GM13977 (cell line): ENCODE data around the gene SART3.
A peak's percentile ranks its signal among the peaks of the same experiment; 100 is the strongest.

Source experiments
- DNase-seq: peaks from one replicate; pipeline ENCODE4 v3.0.0; 2012; ENCODE audit warnings: low spot score
- in situ Hi-C: fragments of 300-500 bp; cut with MboI; formaldehyde crosslinking; loops from one replicate; pipeline ENCODE4 v1.12.0; 2022; ENCODE audit warnings: low sequenced_read_pairs, low pct_unique_long_range_greater_than_20kb, mixed read lengths, inconsistent platforms; ENCODE audit not compliant: unreplicated experiment
- TF ChIP-seq, protein P1 (sequence below): IDR thresholded peaks from 2 replicates; pipeline ENCODE4 v1.5.1; 2012; ENCODE audit warnings: mild to moderate bottlenecking, control low read depth; ENCODE audit not compliant: insufficient read depth; ENCODE audit errors: extremely low read depth, missing control alignments

Gene SART3

DNA sequence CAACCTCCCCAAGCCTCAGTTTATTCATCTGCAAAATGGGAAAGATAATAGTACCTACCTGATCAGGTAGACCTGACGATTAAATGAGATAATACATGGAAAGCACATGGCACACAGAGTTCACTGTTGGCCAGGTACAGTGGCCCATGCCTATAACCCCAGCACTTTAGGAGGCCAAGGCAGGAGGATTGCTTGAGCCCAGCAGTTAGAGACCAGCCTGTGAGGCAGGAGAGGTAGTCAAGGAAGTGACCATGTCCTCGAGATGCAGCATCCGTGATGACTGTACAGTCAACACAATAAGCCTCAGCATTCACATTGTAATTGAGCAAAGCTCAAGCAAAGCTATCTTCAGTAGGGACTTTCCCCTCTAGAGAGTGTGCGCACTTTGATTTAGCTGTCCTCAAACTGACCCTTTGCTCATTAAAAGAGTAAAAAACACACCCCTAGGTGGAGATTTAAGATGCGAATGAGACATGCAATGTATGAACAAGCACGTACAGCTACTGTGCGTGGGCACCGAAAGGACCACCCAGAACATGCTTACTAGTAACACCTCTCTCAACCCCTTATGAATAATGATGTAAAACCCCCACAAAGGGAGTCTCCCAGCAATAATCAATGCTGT lies 11.3 kb upstream of the SART3 start:
- TF ChIP-seq, protein P1, sequence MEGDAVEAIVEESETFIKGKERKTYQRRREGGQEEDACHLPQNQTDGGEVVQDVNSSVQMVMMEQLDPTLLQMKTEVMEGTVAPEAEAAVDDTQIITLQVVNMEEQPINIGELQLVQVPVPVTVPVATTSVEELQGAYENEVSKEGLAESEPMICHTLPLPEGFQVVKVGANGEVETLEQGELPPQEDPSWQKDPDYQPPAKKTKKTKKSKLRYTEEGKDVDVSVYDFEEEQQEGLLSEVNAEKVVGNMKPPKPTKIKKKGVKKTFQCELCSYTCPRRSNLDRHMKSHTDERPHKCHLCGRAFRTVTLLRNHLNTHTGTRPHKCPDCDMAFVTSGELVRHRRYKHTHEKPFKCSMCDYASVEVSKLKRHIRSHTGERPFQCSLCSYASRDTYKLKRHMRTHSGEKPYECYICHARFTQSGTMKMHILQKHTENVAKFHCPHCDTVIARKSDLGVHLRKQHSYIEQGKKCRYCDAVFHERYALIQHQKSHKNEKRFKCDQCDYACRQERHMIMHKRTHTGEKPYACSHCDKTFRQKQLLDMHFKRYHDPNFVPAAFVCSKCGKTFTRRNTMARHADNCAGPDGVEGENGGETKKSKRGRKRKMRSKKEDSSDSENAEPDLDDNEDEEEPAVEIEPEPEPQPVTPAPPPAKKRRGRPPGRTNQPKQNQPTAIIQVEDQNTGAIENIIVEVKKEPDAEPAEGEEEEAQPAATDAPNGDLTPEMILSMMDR = no peak
- peak; percentile 22 for DNase-seq
- in situ Hi-C loops = no loop called here

DNA sequence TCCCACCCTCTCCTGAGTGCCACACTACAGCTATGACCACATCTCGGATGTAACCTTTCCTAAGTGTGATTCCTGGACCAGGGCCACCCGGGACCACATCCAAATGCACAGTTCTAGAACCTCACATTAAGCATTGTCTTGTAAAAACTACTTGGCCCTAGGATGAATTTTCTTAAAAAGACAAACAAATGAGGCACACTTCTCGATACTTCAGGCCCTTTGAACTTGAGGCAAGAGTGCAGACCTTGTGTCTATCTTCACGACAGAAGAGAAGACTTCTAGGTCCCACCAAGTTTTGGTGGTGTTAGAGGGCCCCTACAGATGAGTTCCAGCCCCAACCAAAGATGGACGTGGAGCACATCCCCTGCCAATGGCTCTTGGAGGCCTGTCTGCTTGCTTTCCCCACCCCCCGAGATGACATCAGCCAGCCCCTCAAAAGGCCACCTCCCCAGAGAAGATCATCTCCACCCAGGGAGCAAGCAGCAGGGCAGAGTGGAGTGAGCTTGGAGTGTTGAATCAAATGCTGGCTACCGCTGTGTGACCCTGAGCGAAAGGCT lies 10.7 kb upstream of the SART3 start:
- TF ChIP-seq, protein P1 = no peak
- in situ Hi-C loops = no loop called here

DNA sequence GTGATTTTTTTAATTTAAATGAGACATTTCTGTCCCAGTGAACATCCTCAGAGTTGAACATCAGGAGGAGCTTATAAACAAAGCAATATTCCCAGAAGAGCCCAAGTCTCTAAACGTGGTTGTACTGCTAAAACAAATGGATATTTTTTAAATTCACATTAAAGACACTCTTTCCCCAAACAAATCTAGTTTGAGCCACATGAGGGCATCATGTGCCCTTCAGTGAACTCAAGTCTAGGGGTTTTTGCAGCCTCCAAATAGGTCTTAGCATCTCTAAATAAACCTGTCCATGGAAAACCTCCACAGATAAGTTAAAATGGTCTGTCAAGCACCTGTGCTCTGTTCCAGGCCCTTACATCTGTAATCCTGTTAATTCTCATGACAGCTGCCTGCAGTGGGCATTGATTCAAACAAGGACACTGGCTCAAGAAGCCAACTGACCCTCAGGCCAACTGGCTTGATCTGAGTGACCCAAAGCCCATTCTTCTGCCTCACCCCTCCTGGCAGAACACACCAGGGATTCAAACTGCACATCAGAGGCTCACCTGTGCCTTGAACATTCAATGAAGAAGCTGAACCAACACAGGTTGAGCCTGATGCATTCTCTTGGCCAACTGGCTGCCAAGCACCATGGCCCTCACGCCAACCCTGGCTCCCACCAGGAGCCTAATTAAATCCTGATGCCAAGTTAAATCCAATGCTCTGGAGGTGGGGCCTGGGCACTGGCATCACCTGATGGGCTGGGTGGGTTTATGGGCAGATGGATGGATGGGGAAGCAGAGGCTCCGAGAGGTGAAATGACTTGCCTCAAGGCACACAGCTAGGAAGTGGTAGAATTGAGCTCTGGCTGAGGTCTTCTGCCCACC lies 10.0 kb upstream of the SART3 start:
- TF ChIP-seq, protein P1 = peak; percentile 43
- DNase-seq = no peak
- in situ Hi-C loops = no loop called here

More for the DNA sequence above, 10.7 kb upstream of the SART3 start:
- DNase-seq = no peak

DNA sequence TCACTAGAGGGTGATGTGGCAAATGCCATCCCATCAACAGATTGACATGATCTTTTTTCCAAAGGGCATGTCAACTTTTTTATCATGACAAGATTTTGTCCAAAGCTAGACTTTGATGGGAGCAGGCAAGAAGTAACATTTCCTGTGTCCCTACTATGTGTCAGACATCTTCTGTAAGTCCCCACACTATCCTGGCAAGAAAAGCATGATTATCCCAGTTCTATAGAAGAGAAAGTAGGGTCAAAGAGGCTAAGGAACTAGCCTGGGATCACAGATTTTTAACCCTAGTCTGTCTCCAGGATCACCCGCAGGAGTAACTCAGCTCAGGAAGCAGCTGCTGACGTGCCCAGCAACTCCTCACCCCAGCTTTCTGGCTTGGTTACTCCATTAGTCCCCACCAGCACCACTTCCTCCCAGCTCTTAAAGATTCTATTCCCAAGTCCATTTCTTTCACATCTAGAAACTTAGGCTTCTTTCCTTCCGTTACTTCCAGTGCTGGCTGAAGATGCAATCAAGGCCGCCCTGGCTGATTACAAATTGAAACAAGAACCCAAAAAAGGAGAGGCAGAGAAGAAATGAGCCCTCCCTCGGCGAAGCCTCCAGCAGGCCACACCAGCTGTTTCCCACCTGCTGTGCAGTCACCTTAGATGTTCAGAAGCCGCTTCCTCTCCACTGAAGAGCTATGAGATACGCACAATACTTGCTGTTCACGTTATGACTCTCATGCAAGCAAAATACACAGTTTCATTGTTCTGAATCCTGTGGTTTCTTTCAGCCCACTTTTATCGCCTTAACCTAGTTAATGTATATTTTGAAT lies 7.6 kb upstream of the SART3 start:
- in situ Hi-C loops = loop anchor here (5.0 kb wide), 1 partner anchor 49 kb away; no protein-coding TSS in a partner anchor
- TF ChIP-seq, protein P1 = no peak
- peak; percentile 75 for DNase-seq

DNA sequence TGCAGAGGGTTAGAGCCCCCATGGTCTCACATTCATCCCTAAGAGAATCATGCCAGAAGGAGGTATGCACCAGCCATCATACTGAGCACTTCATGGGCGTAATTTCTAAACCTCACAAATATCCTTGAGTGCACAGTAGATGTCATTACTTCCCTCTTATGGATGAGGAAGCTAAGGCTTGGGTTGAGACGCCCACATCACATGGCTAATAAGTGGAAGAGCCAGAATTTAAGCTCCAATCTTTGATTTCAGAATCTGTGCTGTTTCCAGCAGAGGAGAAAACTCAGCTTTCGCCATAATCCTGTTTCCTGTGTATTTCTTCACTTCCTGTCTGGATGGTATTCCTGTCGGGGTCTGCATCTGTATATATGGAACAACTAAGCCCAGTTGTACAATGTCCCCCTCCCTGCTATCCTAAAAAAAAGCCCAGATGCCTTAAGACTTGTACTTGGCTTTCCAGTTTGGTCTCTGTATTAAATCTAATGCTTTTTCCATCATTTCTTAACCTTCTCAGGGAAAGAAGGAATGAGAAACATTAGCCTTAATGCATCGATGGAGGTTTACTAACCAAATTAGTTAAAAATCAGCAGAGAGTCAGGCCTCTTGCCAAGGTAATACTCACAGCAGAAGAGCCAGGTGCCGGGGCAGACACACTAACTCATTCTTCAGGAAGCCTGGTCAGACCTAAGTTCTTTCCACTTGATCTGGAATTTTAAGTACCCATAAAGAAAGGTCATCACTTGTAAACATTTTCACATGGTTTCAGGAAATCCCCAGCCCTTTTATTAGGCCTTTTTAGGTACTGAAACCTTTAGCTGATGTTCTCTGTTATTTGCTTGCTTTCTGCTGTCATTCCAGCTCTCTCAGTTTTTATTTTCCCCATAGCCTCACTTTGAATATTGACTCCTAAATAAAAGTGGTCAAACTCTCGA lies 6.7 kb upstream of the SART3 start:
- in situ Hi-C loops = loop anchor here (5.0 kb wide), 1 partner anchor 50 kb away; no protein-coding TSS in a partner anchor
- no peak for DNase-seq
- TF ChIP-seq, protein P1 = no peak
